Fibroblast of the aortic adventitia (primary cell): ENCODE measurements around the gene CACNA2D1. TPM values are rescaled to one million over a fixed set of nuclear protein-coding genes. Genes with fewer than 3 reads are reported as not detected.

Experiments used
- DNase-seq: peaks from one replicate; pipeline ENCODE4 v3.0.0-alpha.2; 2010; ENCODE audit warnings: low read depth
- H3K4me3 ChIP-seq: 2 replicates; pipeline ENCODE4 v1.5.1; 2011; ENCODE audit warnings: low read depth, mild to moderate bottlenecking, control low read depth, low read length, moderate library complexity
- CTCF ChIP-seq: IDR thresholded peaks from 2 replicates; pipeline ENCODE4 v1.5.1; 2011; ENCODE audit warnings: mild to moderate bottlenecking, low read length, control low read depth, inconsistent platforms; ENCODE audit not compliant: insufficient read depth
- total RNA-seq: library from RNA; depleted of rRNA; stranded (reverse); fragments of >200 nt; gene quantifications from 2 replicates; pipeline ENCODE4 v1.2.3, GENCODE V29; 2012; ENCODE audit warnings: low replicate concordance

Gene CACNA2D1
- 46.0 and 90.5 TPM in 2 replicates for total RNA-seq

- TF ChIP-seq CTCF = peak; percentile 13
- peak within 1 kb of the TSS; percentile 84 for H3K4me3 ChIP-seq
- DNase-seq = peak; percentile 88
These were observed at the start of gene CACNA2D1 for GRCh38 chr7:82443547-82444219. TSS of gene CACNA2D1 (minus strand) at chr7:82443777.

DNA sequence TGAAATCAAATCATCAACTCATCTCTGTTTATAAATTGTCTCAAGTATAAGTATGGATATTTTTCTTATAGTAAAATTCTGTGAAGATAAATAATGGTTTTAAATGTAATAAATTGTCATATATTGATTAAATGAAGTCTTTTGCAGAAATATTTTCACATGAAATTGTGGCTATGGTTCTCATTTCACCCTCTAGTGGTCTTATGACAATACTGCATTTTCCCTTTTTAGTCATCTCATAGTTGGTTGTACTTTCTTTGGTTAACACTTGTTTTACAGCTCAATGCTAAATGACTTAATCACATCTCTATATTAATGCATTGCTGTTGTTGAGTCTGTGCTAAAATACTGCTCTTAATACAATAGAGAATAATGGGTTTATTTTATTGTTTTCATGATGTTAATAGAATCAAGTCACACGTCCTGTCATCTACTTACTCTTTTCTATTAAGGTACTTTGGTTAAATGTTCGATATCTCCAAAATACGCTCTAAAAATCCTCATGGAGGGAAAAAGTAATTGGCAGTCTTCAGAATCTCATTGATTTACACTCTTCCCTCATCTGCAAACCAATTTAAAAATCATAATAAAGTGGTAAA is 38.0 kb upstream of the CACNA2D1 start:
- peak; percentile 86 for TF ChIP-seq CTCF
- H3K4me3 ChIP-seq = no peak overlapping the region
- DNase-seq = peak; percentile 62

DNA sequence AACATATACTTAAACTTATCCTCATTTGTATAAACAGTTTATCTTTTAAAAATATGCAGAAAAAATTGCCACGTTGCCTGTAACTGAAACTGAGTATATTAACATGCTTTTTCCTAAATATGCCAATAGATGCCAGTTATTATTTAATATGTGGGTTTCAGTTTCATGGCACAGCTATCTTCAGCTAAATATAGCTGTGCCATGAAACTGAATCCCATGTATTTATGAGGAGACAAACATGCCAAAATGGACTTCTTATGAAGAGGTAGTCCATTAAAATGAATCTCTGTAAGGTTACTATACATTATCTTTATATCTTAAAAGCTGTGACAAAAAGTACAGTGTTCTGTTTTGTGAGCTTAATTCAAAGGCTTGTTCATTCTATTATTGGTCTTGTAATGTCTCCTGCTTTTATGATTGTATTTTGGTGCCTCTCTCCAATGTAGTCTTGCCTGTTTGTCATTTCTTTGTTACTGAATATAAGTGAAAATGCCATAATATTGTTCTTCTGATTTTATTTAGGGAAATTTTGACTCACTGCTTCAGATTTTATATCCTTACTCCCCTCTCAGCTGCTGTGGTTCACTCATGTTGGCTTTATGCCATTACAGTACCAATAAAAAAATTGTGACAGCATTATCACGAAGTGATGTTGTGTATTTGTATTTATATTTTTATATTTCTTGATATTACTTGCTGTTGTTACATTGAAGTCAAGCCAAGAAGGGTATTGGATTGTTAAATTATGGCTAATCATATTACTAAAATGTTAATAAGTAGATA is 34.3 kb upstream of the CACNA2D1 start:
- TF ChIP-seq CTCF = no peak
- no peak for DNase-seq
- H3K4me3 ChIP-seq = no peak overlapping the region

- DNase-seq = peak; percentile 2
- no peak for TF ChIP-seq CTCF
- H3K4me3 ChIP-seq = no peak overlapping the region
These were observed 29.4 kb upstream of the CACNA2D1 start for GRCh38 chr7:82472966-82473365.

GRCh38 chr7:82471351-82472020 is 27.9 kb upstream of the CACNA2D1 start:
- H3K4me3 ChIP-seq = no peak overlapping the region
- no peak for TF ChIP-seq CTCF
- no peak for DNase-seq

- no peak overlapping the region for H3K4me3 ChIP-seq
- no peak for DNase-seq
- no peak for TF ChIP-seq CTCF
These were observed 25.6 kb upstream of the CACNA2D1 start for GRCh38 chr7:82469207-82469606.
